HepG2 (cell line): ENCODE measurements around the gene FSCN2. TPM values are rescaled to one million over a fixed set of nuclear protein-coding genes. Genes with fewer than 3 reads are reported as not detected.

Experiments
- CBX5 ChIP-seq: sonication (generic); formaldehyde crosslinking; IDR thresholded peaks from 2 replicates; pipeline ENCODE4 v1.4.0; 2020; ENCODE audit warnings: missing genetic modification reagents, borderline replicate concordance
- CENPBD1 ChIP-seq: sonication (generic); formaldehyde crosslinking; IDR thresholded peaks from 2 replicates; pipeline ENCODE4 v1.8.0; 2022; ENCODE audit warnings: missing genetic modification reagents, low read depth, mild to moderate bottlenecking, borderline replicate concordance
- ELF1 ChIP-seq: sonication (generic); formaldehyde crosslinking; IDR thresholded peaks from 2 replicates; pipeline ENCODE4 v1.4.0; 2020; ENCODE audit warnings: missing genetic modification reagents
- GPBP1L1 ChIP-seq: sonication (generic); formaldehyde crosslinking; IDR thresholded peaks from 2 replicates; pipeline ENCODE4 v1.5.0; 2020; ENCODE audit warnings: mild to moderate bottlenecking, missing genetic modification reagents
- HBP1 ChIP-seq: IDR thresholded peaks from 2 replicates; pipeline ENCODE4 v1.6.1; 2016; ENCODE audit warnings: low read depth, control low read depth
- HCFC1 ChIP-seq: fragments of 150-350 bp; IDR thresholded peaks from 2 replicates; pipeline ENCODE4 v1.6.1; 2014; ENCODE audit warnings: low read depth, low read length
- HIC2 ChIP-seq: sonication (generic); formaldehyde crosslinking; IDR thresholded peaks from 2 replicates; pipeline ENCODE4 v1.9.0; 2022; ENCODE audit warnings: low read depth, missing genetic modification reagents
- MYNN ChIP-seq: sonication (generic); formaldehyde crosslinking; IDR thresholded peaks from 2 replicates; pipeline ENCODE4 v1.4.0; 2020; ENCODE audit warnings: mild to moderate bottlenecking, low read depth, missing genetic modification reagents
- RBFOX2 ChIP-seq: fragments of 200-400 bp; formaldehyde crosslinking; IDR thresholded peaks from 2 replicates; pipeline ENCODE4 v1.6.1; 2017; ENCODE audit warnings: low read depth, mild to moderate bottlenecking, low read length
- REL ChIP-seq: sonication (generic); formaldehyde crosslinking; conservative IDR thresholded peaks from 2 replicates; pipeline ENCODE4 v1.8.0; 2022; ENCODE audit warnings: mild to moderate bottlenecking, missing genetic modification reagents, moderate library complexity
- SOX6 ChIP-seq, 2 experiments: fragments of 450-650 bp in 1 of 2; sonication (generic) in 1 of 2; formaldehyde crosslinking in 1 of 2; IDR thresholded peaks; 2 replicates each; pipeline versions ENCODE4 v1.4.0 to v1.6.1; 2017 to 2020; ENCODE audit warnings: antibody characterized with exemption in 1 of 2, mild to moderate bottlenecking in 1 of 2, missing genetic modification reagents in 1 of 2
- TBP ChIP-seq: sonication (generic); formaldehyde crosslinking; IDR thresholded peaks from 2 replicates; pipeline ENCODE4 v1.5.0; 2020; ENCODE audit warnings: missing genetic modification reagents
- ZFY ChIP-seq: sonication (generic); formaldehyde crosslinking; IDR thresholded peaks from 2 replicates; pipeline ENCODE4 v1.4.0; 2020; ENCODE audit warnings: missing genetic modification reagents
- ZNF329 ChIP-seq: sonication (generic); formaldehyde crosslinking; IDR thresholded peaks from 2 replicates; pipeline ENCODE4 v1.9.0; 2021; ENCODE audit warnings: low read depth, mild to moderate bottlenecking, missing genetic modification reagents
- ZNF382 ChIP-seq: sonication (generic); formaldehyde crosslinking; IDR thresholded peaks from 2 replicates; pipeline ENCODE4 v1.5.0; 2020; ENCODE audit warnings: missing genetic modification reagents, mild to moderate bottlenecking, borderline replicate concordance
- ZNF772 ChIP-seq: sonication (generic); formaldehyde crosslinking; IDR thresholded peaks from 2 replicates; pipeline ENCODE4 v1.5.0; 2020; ENCODE audit warnings: mild to moderate bottlenecking, missing genetic modification reagents
- ZNF878 ChIP-seq: sonication (generic); formaldehyde crosslinking; IDR thresholded peaks from 2 replicates; pipeline ENCODE4 v1.8.1; 2023; ENCODE audit warnings: mild to moderate bottlenecking, missing genetic modification reagents, moderate library complexity
- polyA plus RNA-seq, 8 experiments: library from polyadenylated mRNA; depleted of rRNA in 3 of 8; stranded (reverse) in 7 of 8; unstranded in 1 of 8; fragments of >200 nt; fragmentation: Illumina TruSeq in 4 of 8; extraction: Trizol in 4 of 8; gene quantifications; 2 replicates each; pipeline versions ENCODE4 v1.2.1 to v1.2.3, GENCODE V29; 2011 to 2016; ENCODE audit warnings: low read depth in 4 of 8, missing spikeins in 1 of 8, mixed read lengths in 1 of 8; ENCODE audit not compliant: insufficient read depth in 1 of 8
- total RNA-seq, 5 experiments: library from RNA; depleted of rRNA; stranded (reverse); fragments of >200 nt; fragmentation: Illumina TruSeq; extraction: Trizol; gene quantifications; 2 replicates each; pipeline ENCODE4 v1.2.3, GENCODE V29; 2016; ENCODE audit warnings: low read depth in 1 of 5
- TF ChIP-seq, protein P1 (sequence below): sonication (generic); formaldehyde crosslinking; IDR thresholded peaks from 2 replicates; pipeline ENCODE4 v1.9.0; 2021; ENCODE audit warnings: missing genetic modification reagents, borderline replicate concordance
- TF ChIP-seq, protein P2 (sequence below): IDR thresholded peaks from 2 replicates; pipeline ENCODE4 v1.6.1; 2016; ENCODE audit warnings: mild to moderate bottlenecking, missing biosample characterization, missing genetic modification reagents
- TF ChIP-seq, protein P3 (sequence below): IDR thresholded peaks from 2 replicates; pipeline ENCODE4 v1.6.1; 2018; ENCODE audit warnings: missing genetic modification reagents

FSCN2 gene
- total and polyA plus RNA-seq, 2 of the 13 experiments (the other 11 are each of a cell fraction or from before 2014, with no cell fraction given) = 0.09 TPM; not detected in 1

DNA sequence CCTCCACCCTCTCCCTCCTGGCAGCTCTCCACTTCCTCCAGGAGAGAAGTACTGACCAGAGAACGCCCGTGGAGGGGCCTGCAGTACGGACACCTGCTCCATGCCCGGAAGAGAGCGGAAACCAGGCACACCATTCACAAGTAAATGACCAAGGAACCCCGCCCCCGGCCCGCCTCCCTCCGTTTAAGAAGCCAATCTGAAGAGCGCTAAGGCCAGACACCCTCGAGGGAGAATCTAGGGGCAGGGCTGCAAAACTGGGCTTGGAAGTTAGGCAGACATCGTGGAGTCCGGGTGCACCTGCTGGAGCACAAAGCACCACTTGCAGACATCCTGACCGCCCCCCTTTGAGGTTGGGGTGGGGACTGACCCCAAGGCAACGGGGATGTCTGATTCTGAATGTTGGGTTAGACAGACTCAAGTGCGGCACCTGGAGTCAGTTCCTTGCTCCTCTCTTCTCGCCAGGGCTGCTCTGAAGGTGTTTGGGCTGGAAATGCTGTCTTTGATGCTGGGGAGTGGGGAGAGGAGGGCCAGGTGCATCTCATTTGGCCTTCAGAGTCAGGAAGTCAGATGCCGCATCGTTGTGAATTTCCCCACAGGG is 24.9 kb downstream of the FSCN2 start (continued):
- 0 out of 2 replicates have a peak, but pooled peaks have one; percentile 3 for TF ChIP-seq ZNF772 (CRISPR knock-in tag)
- no peak for TF ChIP-seq SOX6 (IDR thresholded peaks at IDR 0.05)
- no peak for TF ChIP-seq SOX6 (CRISPR knock-in tag; IDR thresholded peaks at IDR 0.05)
- TF ChIP-seq HBP1 = no peak; the same call in 1 of the 2 replicates
- TF ChIP-seq, protein P1, sequence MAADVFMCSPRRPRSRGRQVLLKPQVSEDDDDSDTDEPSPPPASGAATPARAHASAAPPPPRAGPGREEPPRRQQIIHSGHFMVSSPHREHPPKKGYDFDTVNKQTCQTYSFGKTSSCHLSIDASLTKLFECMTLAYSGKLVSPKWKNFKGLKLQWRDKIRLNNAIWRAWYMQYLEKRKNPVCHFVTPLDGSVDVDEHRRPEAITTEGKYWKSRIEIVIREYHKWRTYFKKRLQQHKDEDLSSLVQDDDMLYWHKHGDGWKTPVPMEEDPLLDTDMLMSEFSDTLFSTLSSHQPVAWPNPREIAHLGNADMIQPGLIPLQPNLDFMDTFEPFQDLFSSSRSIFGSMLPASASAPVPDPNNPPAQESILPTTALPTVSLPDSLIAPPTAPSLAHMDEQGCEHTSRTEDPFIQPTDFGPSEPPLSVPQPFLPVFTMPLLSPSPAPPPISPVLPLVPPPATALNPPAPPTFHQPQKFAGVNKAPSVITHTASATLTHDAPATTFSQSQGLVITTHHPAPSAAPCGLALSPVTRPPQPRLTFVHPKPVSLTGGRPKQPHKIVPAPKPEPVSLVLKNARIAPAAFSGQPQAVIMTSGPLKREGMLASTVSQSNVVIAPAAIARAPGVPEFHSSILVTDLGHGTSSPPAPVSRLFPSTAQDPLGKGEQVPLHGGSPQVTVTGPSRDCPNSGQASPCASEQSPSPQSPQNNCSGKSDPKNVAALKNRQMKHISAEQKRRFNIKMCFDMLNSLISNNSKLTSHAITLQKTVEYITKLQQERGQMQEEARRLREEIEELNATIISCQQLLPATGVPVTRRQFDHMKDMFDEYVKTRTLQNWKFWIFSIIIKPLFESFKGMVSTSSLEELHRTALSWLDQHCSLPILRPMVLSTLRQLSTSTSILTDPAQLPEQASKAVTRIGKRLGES (CRISPR knock-in tag) = no peak
- no peak for TF ChIP-seq MYNN (CRISPR knock-in tag)
- TF ChIP-seq ZNF382 (CRISPR knock-in tag) = no peak
- TF ChIP-seq ELF1 (CRISPR knock-in tag) = peak; percentile 48
- TF ChIP-seq, protein P2, sequence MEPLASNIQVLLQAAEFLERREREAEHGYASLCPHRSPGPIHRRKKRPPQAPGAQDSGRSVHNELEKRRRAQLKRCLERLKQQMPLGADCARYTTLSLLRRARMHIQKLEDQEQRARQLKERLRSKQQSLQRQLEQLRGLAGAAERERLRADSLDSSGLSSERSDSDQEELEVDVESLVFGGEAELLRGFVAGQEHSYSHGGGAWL (CRISPR knock-in tag) = no peak
- TF ChIP-seq RBFOX2 = no peak
- TF ChIP-seq ZNF329 (CRISPR knock-in tag) = no peak
- TF ChIP-seq, protein P3, sequence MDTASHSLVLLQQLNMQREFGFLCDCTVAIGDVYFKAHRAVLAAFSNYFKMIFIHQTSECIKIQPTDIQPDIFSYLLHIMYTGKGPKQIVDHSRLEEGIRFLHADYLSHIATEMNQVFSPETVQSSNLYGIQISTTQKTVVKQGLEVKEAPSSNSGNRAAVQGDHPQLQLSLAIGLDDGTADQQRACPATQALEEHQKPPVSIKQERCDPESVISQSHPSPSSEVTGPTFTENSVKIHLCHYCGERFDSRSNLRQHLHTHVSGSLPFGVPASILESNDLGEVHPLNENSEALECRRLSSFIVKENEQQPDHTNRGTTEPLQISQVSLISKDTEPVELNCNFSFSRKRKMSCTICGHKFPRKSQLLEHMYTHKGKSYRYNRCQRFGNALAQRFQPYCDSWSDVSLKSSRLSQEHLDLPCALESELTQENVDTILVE (CRISPR knock-in tag) = no peak
- no peak for TF ChIP-seq TBP (CRISPR knock-in tag)
- no peak for TF ChIP-seq HIC2 (CRISPR knock-in tag)
- TF ChIP-seq CENPBD1 (CRISPR knock-in tag) = no peak
- TF ChIP-seq GPBP1L1 (CRISPR knock-in tag) = no peak
- TF ChIP-seq ZNF878 (CRISPR knock-in tag) = no peak
- TF ChIP-seq ZFY (CRISPR knock-in tag) = no peak
- TF ChIP-seq HCFC1 = no peak
- TF ChIP-seq CBX5 (CRISPR knock-in tag) = no peak
- 0 out of 2 replicates have a peak, but pooled peaks have one; percentile 10 for TF ChIP-seq REL (CRISPR knock-in tag)
